ENCODE results near the gene CLIP2. TPM values are rescaled to one million over a fixed set of nuclear protein-coding genes. Genes with fewer than 3 reads are reported as not detected.
A peak's percentile ranks its signal among the peaks of the same experiment; 100 is the strongest.

Gene CLIP2
- total and polyA plus RNA-seq, 2 of the 8 experiments (the other 6 are each of a cell fraction or from before 2014, with no cell fraction given) = 8.3 to 41.5 TPM

GRCh38 chr7:74364061-74364460 lies 74.9 kb downstream of the CLIP2 start:
- Histone ChIP-seq H3K27ac (ENCODE audit: low read depth, low read length) (no peak overlapping the region), H4K5ac (ENCODE audit: insufficient read length, low read depth, low read length) (no peak overlapping the region), H3K18ac (ENCODE audit: extremely low read depth, low read length) (no peak overlapping the region), H2BK20ac (ENCODE audit: low read length) (no peak overlapping the region), H2BK12ac (ENCODE audit: low read depth, low read length) (no peak overlapping the region), H3K23me2 (ENCODE audit: low read depth, low read length) (peaks cover 2% of the 10 kb centered on the region; the same call in 1 of the 2 replicates), H2AFZ (ENCODE audit: low read length) (no peak overlapping the region), H3K23ac (ENCODE audit: insufficient read length) (no peak overlapping the region), H3K4me2 (ENCODE audit: insufficient read depth in 1 of 2, low read depth in 2 of 2, low read length in 2 of 2) (no peak overlapping the region), H3K4ac (replicated peaks; ENCODE audit: insufficient read length, low read depth, low read length) (no peak overlapping the region), H4K20me1 (replicated peaks in 1 of 2; ENCODE audit: control insufficient read depth in 1 of 2, insufficient read depth in 2 of 2, low read length in 2 of 2) (peaks cover 0 to 2% of the 10 kb centered on the region in 2 experiments), H3K79me1 (ENCODE audit: low read depth, low read length) (no peaks in the 10 kb centered on the region), H3K4me3 (ENCODE audit: extremely low read depth in 1 of 4, insufficient read depth in 2 of 4, low read depth in 3 of 4, low read length in 4 of 4) (no peak overlapping the region), H3K36me3 (ENCODE audit: control insufficient read depth in 2 of 4, insufficient read depth in 4 of 4, low read length in 3 of 4) (peaks cover 0 to 7% (median 2%) of the 10 kb centered on the region in 4 experiments; a peak in 3 of 8 replicates), H2BK120ac (replicated peaks; ENCODE audit: low read depth, low read length) (no peak overlapping the region), H3K79me2 (ENCODE audit: control insufficient read depth in 1 of 2, insufficient read depth in 2 of 2, low read length in 2 of 2) (no peaks in the 10 kb centered on the region), H4K91ac (replicated peaks; ENCODE audit: insufficient read length, low read length) (no peak overlapping the region), H2AK5ac (ENCODE audit: low read depth, low read length) (no peak overlapping the region), H3K56ac (replicated peaks; ENCODE audit: insufficient read length, low read depth, low read length) (no peak overlapping the region), H3K27me3 (replicated peaks in 1 of 4; ENCODE audit: control insufficient read depth in 3 of 4, extremely low read depth in 1 of 4, insufficient read depth in 3 of 4, low read length in 3 of 4) (no peaks in the 10 kb centered on the region; a peak in 1 of 7 replicates), H4K8ac (ENCODE audit: extremely low read depth, insufficient read depth, low read length) (no peak overlapping the region), H2BK15ac (ENCODE audit: low read length) (no peak overlapping the region), H3K4me1 (replicated peaks in 1 of 4; ENCODE audit: control insufficient read depth in 3 of 4, insufficient read depth in 4 of 4, low read length in 3 of 4) (peaks cover 0 to 3% (median 2%) of the 10 kb centered on the region in 4 experiments; a peak in 3 of 7 replicates), H2BK5ac (ENCODE audit: low read depth, low read length) (no peak overlapping the region), H3K14ac (ENCODE audit: insufficient read length) (no peak overlapping the region), H3K9ac (replicated peaks in 1 of 4; ENCODE audit: extremely low read depth in 1 of 4, low read depth in 3 of 4, low read length in 3 of 4) (no peak overlapping the region), H3K9me3 (ENCODE audit: insufficient read depth in 2 of 2, low read depth in 1 of 2, low read length in 1 of 2) (no peaks in the 10 kb centered on the region)
- POLR2A ChIA-PET (ENCODE audit: partially characterized antibody) = interaction anchor here (1.2 to 2.3 kb wide), 2 partner anchors 9 to 128 kb away, joined by 4 to 7 read pairs; no protein-coding TSS in a partner anchor
- WGBS, 2 experiments (ENCODE audit: extremely low coverage in 1 of 2, insufficient coverage in 1 of 2, insufficient read length in 1 of 2, insufficient replicate concordance in 2 of 2, low coverage in 1 of 2, low lambda C conversion rate in 2 of 2, missing lambda C conversion rate in 1 of 2) = 81% methylated on average over 7 of the region's 7 CpGs; no CpG with 5 or more reads in 1 of the 2 experiments
- DNase-seq (ENCODE audit: low read depth in 1 of 2, low spot score in 2 of 2) (no peak), FAIRE-seq (no peak)
- CTCF ChIA-PET (ENCODE audit: partially characterized antibody) = interaction anchor here (0.7 to 2.3 kb wide), 7 partner anchors 9 to 158 kb away, joined by 3 to 11 read pairs (median 5); no protein-coding TSS in a partner anchor
- no peak for TF ChIP-seq SP4 (IDR thresholded peaks at IDR 0.05; ENCODE audit: low read length)
- peak; percentile 19 to 63 (median 54); a peak in 2 of 4 replicates for TF ChIP-seq CTCF (IDR thresholded peaks at IDR 0.05; ENCODE audit: control extremely low read depth in 1 of 3, insufficient read depth in 1 of 3, low read depth in 1 of 3, low read length in 3 of 3)
- TF ChIP-seq RAD21 (IDR thresholded peaks at IDR 0.05 in 1 of 2, conservative IDR thresholded peaks at IDR 0.05 in 1 of 2; ENCODE audit: low read depth in 2 of 2, low read length in 2 of 2) = peak; percentile 29 to 42; a peak in 2 of 4 replicates
